Urinary bladder (tissue), 4 donors: ENCODE measurements around the gene SPPL2A. TPM values are rescaled to one million over a fixed set of nuclear protein-coding genes. Genes with fewer than 3 reads are reported as not detected.

ENCODE experiments used
- DNase-seq: peaks from one replicate; pipeline ENCODE4 v3.0.0-alpha.2; 2015; ENCODE audit errors: extremely low spot score
- H3K27ac ChIP-seq: one replicate; pipeline ENCODE4 v1.5.1; 2013; ENCODE audit warnings: low read depth, mild to moderate bottlenecking, moderate library complexity
- H3K36me3 ChIP-seq: one replicate; pipeline ENCODE4 v1.6.1; 2013; ENCODE audit warnings: mild to moderate bottlenecking, moderate library complexity; ENCODE audit not compliant: insufficient read depth
- H3K4me1 ChIP-seq: one replicate; pipeline ENCODE4 v1.6.1; 2013; ENCODE audit warnings: mild to moderate bottlenecking, moderate library complexity; ENCODE audit not compliant: insufficient read depth
- H3K4me3 ChIP-seq: one replicate; pipeline ENCODE4 v1.5.1; 2013; ENCODE audit warnings: low read depth, low read length
- WGBS: extraction: QIAGEN DNeasy Blood & Tissue Kit; methylation state at CpG from one replicate; pipeline ENCODE4 v1.1.7; 2013; 5-methylcytosine and 5-hydroxymethylcytosine counted together
- polyA plus RNA-seq: library from polyadenylated mRNA; stranded (reverse); fragments of 200-250 nt; gene quantifications from one replicate; pipeline ENCODE4 v1.2.3, GENCODE V29; 2013
- small RNA-seq: library from RNA; depleted of rRNA; stranded (forward); fragments of <200 nt; gene quantifications from one replicate; pipeline ENCODE3, GENCODE V24; 2014
- total RNA-seq: library from RNA; depleted of rRNA; stranded (reverse); fragments of >200 nt; gene quantifications from one replicate; pipeline ENCODE4 v1.2.3, GENCODE V29; 2014
- donor health status: healthy with polysubstance abuse.
- donor health status: healthy.

SPPL2A gene
- total and polyA plus RNA-seq, 2 donors, result 57.2 to 103 TPM

DNA sequence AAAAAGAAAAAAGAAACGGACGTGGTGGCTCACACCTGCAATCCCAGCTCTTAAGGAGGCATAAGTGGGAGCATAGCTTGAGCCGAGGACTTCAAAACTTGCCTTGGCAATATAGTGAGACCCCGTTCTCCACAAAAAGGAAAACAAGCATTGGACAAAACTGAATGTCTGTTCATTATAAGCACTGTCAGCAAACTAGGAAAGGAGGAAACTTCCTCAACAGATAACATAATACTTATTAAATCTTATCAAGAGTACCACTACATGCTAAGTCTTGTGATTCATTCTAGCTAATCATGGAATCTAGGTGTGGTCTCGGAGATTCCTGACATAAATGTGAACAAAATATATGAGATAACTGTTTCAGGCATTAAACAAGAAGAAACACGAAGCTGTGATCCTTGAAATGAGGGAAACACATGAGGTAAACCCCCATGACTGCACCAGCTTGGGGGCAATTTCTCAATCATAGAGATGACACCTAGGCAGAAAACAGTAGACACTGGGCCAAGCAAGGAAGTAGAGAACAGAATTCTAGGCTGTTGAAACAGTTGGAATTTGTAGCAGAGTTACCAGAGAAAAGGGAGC, 112.3 kb downstream of the SPPL2A start:
- Histone ChIP-seq H3K4me3 (no peak overlapping the region), H3K4me1 (no peaks in the 10 kb centered on the region), H3K36me3 (peaks cover 2% of the 10 kb centered on the region), H3K27ac (no peak overlapping the region)
- WGBS, result 82% methylated on average over 6 of the region's 6 CpGs
- DNase-seq, result no peak

DNA sequence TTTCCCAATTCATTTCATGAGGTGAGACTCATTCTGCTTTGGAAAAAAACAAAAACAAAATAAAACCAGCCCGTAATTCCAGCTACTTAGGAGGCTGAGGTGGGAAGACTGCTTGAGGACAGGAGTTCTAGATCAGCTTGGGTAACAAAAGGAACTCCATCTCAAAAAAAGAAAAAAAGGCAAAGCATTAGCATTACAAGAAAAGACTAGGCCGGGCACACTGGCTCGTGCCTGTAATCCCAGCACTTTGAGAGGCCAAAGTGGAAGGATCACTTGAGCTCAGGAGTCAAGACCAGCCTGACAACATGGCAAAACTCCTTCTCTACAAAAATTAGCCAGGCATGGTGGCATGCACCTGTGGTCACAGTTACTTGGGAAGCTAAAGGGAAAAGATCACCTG, 112.8 kb downstream of the SPPL2A start:
- 94% methylated on average over 3 of the region's 3 CpGs for WGBS
- Histone ChIP-seq H3K4me1 (no peaks in the 10 kb centered on the region), H3K27ac (no peak overlapping the region), H3K36me3 (peaks cover 2% of the 10 kb centered on the region), H3K4me3 (no peak overlapping the region)
- DNase-seq, result no peak

Small RNAs within 50 kb of the gene (small RNA-seq; reads per million reads assigned to genes)
- gene AC012100.1 (not detected), gene RN7SL354P (not detected)

Other genes with a start within 250 kb of the SPPL2A start
- 1.2 TPM for gene USP50, start 219.0 kb downstream of the SPPL2A start, total RNA-seq
- not detected for gene USP50, start 219.0 kb downstream of the SPPL2A start, polyA plus RNA-seq
- gene TRPM7, start 78.9 kb downstream of the SPPL2A start, total RNA-seq, result 126 TPM
- 14.3 TPM for gene TRPM7, start 78.9 kb downstream of the SPPL2A start, polyA plus RNA-seq
- 19.2 TPM for gene AP4E1, start 143.0 kb upstream of the SPPL2A start, total RNA-seq
- gene AP4E1, start 143.0 kb upstream of the SPPL2A start, polyA plus RNA-seq, result 5.3 TPM